GM12873 (cell line): Measurements from ENCODE around the gene EGR1.

Experiments
- CTCF ChIP-seq: IDR thresholded peaks from 2 replicates; pipeline ENCODE4 v1.5.1; 2012; ENCODE audit warnings: low read depth, mild to moderate bottlenecking, moderate library complexity, low read length, control low read depth; ENCODE audit not compliant: insufficient read depth; ENCODE audit errors: missing control alignments

EGR1 gene

GRCh38 chr5:138508958-138509357 lies 43.7 kb downstream of the EGR1 start:
- TF ChIP-seq CTCF: no peak

DNA sequence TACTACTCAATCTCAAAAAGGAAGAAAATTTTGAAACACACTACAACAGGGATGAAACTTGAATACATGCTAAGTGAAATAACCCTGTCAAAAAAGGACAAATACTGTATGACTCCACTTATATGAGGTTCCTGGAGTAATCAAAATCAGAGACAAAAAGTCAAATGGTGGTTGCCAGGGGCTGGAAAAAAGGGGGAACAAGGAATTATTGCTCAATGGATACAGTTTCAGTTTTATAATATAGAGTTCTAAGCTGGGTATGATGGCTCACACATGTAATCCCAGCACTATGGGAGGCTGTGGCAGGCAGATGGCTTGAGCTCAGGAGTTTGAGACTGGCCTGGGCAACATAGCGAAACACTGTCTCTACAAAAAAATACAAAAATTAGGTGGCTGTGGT lies 48.7 kb downstream of the EGR1 start:
- TF ChIP-seq CTCF: no peak

GRCh38 chr5:138515556-138516245 lies 50.4 kb downstream of the EGR1 start:
- TF ChIP-seq CTCF: no peak

GRCh38 chr5:138517437-138517836 lies 52.2 kb downstream of the EGR1 start:
- no peak for TF ChIP-seq CTCF
